HG03342 (cell line): ENCODE results near the gene ZNF211.

ENCODE experiments used
- ATAC-seq: cut with Tn5 transposase; IDR thresholded peaks from one replicate; pipeline ENCODE4 v1.9.1; 2021; ENCODE audit warnings: mild to moderate bottlenecking, moderate library complexity; ENCODE audit not compliant: unreplicated experiment

The ZNF211 gene

DNA sequence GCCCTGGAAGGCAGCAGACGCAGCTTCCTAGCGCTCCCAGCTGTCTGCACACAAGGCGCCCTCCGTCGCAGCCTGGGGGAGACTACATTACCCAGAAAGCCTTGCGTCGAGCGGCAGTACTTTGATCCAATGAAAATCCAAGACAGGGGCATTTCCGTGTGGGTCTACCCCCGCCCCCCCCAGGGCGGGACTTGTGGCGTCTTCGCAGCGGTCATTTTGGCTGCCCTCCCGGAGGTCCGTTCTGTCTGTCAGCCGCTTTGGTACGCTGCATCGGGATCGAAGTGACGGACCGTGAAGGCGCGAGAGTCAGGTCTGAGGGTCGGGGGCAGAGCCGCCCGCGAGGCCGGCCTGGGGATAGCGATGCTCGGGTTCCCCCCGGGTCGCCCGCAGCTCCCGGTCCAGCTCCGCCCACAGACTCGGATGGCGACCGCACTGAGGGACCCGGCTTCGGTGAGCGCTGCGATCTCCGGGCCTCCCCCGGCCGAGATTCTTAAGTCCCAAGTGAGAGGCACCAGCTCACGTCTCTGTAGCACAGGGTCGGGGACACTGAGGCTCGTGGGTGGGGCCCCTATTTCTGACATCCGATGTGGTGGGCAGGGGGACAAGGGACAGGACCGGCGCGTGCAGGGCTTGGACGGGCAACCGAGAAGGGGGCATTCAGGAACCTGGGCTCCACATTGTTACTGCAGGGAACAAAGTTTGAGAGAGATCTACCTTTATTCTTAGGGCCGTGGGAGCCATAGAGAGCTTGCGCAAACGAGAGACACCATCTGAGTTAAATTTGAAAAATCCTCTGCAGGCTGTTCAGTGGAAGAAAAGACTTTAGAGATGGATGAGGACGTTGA is at the start of gene ZNF211:
Gene ZNF211 (plus strand): TSS at position 182 of the 845 bp plus-strand sequence. CDS start 179 bp downstream, at position 361.
- peak; percentile 98 for ATAC-seq

DNA sequence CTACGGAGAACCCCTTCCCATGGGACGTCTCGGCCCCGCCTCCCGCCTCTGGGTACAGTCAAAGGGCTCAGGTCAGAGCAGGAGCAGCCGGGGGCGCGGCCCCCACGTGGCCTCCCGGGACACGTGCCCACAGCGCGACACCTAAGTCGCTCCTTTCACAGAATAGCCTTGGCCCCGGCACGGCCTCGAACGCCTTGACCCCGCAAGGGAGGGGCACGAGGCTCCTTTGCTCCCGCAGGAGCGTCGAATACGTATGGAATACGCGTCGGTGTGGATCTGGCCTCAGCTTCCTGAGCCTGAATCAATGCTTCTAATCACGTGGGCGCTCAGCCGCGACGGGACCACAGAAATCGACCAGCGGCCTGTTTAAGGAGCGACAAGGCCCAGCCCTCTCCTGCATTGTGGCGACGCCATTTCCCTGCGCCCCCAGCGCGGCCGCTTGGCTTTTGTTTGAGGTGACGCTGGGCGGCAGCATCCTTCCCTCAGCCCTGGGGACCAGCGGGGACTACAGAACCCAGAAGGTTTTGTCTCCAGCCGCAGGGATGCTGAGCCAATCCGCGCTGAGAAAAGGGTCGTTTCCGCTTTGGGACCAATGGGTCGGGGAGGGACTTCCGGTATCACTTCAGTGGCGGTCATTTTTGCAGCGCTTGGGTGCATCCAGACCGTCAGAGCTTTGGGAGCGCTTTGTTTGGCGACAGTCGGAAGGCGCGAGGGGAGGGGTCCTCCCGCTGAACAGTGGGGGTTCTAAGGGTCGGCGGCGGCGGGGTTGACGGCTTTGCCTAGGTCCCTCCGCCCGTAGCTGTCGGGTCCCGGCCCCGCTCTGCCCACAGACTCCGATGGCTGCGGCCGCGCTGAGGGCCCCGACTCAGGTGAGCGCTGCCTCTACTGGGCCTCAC is 49.2 kb upstream of the ZNF211 start, which contains the start of gene ZIK1:
Gene ZIK1 (plus strand): TSS at position 625 of the 896 bp plus-strand sequence. CDS start 212 bp downstream, at position 837.
- peak; percentile 86 for ATAC-seq

DNA sequence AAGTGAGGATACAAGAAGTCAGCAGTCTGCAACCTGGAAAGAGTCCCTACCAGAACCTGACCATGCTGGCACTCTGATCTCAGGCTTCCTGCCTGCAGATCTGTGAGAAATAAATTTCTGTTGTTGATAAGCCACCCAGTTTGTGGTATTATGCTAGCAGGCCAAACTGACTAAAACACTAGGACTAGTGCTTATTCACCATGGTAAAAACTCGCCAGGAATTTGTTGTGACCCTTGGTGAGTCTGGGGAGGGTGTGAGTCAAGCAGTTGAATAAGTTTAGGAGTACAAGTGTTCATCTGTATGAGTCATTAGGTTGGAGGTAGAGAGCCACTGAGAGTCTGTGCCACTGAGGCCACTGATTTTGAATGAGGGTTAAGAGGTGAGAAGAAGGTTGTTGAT is 45.4 kb upstream of the ZNF211 start:
- ATAC-seq: no peak

DNA sequence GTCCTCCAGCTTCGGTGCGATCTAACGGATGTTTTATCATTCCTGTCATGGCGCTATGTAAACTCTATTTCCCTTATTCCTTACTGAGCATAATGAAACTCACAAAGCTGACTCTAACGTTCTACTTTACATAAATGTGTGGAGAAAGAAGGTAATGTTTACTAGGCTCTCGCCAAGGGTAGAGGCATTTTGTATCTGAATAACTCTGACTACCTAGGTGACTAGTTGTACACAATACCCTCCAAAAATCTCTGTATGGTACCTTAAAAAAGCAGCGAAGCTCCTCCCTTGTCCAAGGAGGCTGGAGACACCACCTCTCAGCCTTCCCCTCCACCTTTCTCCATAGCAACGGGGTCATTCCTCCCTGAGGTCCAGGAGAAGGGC is 33.6 kb upstream of the ZNF211 start:
- peak; percentile 24 for ATAC-seq

DNA sequence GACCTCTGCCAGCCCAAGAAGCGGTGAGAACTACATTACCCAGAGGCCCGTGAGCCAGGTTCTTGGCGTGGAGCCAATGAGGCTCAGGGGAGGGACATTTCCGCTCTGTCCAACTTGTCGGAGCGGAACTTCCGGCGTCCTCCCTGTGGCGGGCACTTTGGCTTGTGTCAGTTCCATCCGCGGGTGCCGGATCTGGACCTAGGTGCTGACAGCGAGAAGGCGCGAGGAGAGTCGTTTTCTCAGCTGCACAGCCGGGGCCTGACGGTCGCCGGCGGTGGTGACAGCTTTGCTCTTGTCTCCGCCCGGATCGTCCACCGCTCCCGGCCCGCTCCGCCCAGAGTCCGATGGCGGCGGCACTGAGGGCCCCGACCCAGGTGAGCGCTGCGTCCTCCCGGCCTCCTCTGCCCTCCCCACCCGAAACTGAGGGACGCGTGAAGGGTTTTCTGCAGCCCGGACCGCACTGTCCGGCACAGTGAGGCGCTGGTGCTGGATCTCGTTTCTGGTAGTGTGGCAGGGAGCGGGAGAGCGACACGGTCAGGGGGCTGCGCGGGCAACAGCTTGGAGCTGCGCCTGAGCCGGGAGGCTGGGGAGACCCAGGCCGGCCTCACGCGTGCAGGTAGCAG is 33.1 kb upstream of the ZNF211 start, which contains the start of gene ZNF530:
Gene ZNF530 (plus strand): TSS at position 125 of the 623 bp plus-strand sequence. CDS start 4,461 bp downstream, outside the sequence.
- peak; percentile 91 for ATAC-seq

DNA sequence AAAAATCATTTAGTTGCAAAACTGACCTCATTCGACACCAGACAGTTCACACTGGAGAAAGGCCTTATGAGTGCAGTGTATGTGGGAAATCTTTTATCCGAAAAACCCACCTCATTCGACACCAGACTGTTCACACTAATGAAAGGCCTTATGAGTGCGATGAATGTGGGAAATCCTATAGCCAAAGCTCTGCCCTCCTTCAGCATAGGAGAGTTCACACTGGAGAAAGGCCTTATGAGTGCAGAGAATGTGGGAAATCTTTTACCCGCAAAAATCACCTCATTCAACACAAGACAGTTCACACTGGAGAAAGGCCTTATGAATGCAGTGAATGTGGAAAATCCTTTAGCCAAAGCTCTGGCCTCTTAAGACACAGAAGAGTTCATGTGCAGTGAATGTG is 26.0 kb upstream of the ZNF211 start:
- no peak for ATAC-seq

DNA sequence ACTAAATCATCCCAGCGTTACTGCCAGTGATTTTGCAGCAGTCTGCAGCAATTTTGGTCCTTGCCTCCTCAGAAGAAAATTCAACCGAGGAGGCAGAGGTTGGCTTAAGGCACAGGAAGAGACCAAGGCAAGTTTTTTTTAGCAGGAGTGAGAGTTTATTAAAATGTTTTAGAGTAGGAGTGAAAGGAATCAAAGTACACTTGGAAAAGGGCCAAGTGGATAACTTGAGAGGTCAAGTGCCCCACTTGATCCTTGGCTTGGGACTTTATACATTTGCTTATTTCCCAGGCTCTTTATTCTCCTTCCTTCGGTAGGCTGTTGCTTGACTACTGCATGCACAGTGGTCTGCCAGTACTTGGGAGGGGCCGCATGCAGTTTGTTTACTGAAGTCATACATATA is 21.9 kb upstream of the ZNF211 start:
- ATAC-seq: no peak

DNA sequence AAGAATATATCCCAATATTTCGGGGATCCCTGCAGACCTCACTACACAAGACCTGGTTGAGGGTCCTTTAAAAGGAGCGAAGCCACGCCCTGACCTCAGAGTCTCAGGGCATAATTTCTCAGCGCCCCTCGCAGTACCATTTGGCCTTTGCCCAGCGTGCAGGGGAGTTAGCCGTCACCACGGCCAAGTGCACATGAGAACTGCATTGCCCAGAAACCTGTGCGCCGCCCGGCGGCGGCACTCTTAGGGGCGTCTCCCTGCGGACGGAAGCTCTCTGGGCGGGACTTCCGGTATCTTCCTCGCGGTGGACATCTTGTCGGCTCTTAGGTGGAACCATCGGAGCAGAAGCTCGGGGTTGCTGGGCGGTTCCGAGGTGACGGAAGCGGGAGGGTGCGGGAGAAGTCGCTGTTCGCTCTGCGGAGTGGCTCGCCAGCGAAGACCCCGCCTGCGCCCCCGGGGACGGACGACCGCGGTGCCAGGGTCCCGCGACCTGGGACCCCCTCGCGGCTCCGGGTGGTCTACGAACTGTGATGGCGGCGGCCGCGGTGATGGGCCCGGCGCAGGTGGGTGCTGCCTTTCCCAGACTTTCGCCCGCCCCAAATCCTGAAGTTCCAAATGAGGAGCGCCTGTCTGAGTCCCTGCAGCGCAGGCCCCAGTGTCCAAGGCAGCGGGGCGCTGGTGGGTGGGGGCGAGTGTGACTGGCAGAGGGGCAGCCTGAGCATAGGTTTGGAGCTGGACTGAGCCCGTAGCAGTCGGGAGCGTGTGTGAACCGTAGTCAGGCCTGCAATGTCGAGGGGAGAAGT is 18.8 kb upstream of the ZNF211 start, which contains the start of gene ZNF134:
Gene ZNF134 (plus strand): TSS at position 302 of the 803 bp plus-strand sequence. CDS start 5,227 bp downstream, outside the sequence.
- ATAC-seq: peak; percentile 96

DNA sequence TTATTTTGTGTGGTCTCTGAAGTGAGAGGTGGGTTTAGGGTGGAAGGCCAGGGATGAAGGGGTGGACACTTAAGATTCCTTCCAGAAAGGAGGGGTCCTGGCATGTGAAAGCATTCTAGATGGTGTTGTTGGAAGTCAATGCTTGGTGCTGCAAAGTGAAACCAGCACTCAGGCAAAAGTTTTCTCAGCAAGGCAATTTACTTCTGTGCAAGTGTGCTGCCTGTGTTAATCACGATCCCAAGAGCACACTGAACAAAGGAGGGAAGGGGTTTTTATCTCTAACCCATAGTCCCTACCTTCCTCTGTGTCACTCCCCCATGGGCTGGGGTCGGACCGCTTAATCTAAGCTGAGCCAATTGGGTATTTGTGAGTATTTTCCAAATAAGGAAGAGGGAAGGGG is 17.6 kb upstream of the ZNF211 start:
- ATAC-seq: no peak

DNA sequence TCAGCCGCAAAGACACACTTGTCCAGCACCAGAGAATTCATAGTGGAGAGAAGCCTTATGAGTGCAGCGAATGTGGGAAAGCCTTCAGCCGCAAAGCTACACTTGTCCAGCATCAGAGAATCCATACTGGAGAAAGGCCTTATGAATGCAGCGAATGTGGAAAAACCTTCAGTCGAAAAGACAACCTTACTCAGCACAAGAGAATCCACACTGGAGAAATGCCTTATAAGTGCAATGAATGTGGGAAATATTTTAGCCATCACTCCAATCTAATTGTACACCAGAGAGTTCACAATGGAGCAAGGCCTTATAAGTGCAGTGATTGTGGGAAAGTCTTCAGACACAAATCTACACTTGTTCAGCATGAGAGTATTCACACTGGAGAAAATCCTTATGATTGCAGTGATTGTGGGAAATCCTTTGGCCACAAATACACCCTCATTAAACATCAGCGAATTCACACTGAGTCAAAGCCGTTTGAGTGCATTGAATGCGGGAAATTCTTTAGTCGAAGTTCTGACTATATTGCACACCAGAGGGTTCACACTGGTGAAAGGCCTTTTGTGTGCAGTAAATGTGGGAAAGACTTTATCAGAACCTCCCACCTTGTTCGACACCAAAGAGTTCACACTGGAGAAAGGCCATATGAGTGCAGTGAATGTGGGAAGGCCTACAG is 12.2 kb upstream of the ZNF211 start:
- ATAC-seq: no peak

DNA sequence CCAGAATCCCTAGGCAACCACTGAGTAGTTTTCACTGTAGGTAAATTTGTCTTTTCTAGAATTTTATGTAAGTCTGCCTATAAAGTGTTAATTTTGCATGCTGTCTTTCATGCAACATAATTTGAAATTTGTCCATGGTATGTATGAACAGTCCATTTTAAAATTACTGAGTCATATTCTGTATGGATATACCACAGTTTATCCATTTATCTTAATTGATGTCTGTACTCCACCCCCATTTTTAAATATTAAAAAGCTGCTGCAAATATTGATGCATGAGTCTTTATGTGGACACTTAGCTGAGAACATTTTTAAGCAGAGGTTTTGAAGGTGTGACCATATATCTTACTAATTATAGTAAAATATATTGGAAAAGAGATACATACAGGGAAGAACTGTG is 9.9 kb upstream of the ZNF211 start:
- no peak for ATAC-seq

DNA sequence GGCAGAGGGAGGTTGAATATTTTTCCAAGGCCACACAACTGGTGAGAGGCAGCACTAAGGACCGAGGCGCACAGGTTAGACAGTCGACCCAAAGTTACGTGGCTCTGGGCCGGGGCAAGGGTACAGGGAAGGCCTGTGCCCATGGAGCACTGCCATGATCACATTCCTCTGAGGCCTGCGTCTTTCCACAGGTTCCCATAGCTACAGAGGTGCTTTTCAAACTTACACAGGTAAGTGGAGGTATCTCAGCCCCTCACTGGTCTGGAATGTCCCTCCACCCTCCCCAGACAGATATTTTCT is 814 bp downstream of the ZNF211 start:
- ATAC-seq: no peak

DNA sequence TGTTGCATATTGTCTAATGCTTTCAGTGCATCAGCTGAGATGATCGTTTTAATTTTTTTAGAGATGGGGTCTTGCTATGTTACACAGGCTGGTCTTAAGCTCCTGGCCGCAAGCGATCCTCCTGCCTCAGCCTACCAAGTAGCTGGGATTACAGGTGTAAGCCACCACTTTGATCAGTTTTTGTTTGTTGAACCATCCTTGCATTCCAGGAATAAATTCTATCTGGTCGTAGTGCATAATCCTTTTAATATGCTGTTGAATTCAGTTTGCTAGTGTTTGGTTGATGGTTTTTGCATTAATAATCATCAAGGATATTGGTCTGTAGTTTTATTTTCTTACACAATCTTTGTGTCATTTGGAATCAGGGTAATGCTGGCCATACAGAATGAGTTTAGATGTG is 4.4 kb downstream of the ZNF211 start:
- no peak for ATAC-seq

DNA sequence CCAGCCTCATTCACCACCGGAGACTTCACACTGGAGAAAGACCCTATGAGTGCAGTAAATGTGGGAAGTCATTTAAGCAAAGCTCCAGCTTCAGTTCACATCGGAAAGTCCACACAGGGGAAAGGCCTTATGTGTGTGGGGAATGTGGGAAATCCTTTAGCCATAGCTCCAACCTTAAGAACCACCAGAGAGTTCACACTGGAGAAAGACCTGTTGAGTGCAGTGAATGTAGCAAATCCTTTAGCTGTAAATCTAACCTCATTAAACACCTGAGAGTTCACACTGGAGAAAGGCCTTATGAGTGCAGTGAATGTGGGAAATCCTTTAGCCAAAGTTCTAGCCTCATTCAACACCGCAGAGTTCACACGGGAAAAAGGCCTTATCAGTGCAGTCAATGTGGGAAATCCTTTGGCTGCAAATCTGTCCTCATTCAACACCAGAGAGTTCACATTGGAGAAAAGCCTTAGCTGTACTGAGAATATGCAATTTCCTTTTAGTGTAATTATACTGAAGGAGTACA is 8.8 kb downstream of the ZNF211 start:
- ATAC-seq: no peak

DNA sequence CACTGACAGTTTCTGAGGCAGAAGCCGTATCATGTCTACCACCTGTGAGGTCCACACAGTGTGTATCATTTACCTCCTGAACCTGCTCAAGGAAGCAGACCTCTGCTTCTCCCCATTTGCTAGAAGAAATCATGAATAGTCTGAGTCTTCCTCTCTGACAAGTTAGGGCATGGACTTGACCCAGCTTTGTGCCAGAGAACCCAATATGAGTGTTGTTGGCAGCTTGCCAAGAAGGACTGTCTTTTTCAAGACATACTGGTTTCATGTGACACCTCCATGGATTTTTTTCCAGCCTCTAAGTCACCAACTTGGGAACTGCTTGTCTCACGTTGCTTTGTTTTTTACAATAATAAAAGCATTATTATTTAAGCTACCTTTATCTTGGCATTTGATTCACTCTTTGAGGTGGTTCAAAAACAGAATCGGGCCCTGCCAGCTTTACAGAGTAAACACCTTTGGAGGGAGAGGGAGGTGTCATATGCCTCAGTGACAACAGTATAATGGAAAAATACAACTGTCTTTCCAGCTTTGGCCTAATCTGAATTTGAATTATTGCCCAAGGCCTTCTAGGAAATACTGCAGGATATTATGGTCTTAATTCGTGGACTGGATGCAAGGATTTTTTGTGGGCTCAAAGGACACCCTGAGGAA is 9.6 kb downstream of the ZNF211 start:
- no peak for ATAC-seq

DNA sequence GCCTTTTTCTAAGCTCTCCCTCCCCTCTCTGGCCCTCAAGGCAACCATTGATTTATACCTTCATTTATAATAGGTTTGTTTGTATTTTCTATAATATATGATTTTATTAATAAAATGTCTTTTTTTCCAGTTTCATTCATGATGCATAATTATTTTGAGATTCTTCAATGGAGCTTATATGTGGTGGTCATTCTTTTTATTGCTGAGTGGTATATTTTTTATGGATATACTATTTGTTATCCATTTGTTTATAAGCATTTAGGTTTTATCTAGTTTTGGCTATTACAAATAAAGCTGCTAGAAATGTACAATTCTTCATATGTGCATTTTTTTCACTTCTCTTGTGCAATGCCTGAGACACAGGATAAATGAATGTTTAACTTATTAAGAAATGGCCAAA is 10.8 kb downstream of the ZNF211 start:
- no peak for ATAC-seq

DNA sequence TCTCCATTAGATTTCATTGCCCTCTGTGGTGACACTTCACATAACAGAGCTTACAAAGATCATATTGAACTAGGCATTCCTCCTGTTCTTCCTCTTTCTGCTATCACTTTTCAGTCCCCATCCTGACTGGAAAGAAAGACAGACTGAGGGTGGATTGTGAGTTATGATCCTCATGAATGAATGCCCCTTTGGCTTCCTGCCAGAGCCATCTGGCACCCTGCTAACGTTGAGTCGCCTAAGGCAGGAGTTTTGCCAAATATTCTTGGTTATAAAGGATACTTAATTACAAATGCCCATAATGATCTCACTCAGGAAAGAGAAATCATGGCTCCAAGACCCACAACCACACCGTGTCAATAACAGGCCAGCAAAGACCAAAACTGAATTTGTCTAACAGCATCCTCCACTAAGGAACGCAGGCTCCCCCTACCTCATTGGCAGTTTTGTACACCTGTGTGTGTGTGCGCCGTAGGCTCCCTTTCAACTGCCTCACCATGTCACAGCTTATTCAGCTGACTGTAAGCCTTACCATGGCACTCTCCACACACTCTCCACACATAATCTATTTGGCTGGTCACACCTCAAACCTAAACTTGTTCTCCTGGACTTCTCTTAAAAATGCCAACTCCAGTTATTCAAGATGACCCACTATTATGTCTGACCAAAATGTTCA is 15.5 kb downstream of the ZNF211 start:
- no peak for ATAC-seq

DNA sequence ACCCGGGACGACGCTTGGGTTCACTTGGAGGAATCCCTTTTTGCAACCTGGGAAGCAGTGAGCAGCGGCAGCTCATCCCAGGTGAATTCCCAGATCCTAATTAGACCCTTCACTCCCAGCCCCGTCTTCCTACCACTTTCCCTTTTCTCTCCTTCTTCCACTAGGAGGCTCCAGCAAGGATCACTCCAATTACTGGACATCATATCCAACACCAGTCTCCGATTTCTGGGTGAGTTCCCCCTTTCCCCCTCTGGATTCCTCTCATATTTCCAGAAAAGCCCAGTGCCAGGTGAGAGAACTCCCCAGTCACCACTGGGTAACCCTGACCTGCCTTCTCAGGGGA is 18.7 kb downstream of the ZNF211 start:
- ATAC-seq: no peak

DNA sequence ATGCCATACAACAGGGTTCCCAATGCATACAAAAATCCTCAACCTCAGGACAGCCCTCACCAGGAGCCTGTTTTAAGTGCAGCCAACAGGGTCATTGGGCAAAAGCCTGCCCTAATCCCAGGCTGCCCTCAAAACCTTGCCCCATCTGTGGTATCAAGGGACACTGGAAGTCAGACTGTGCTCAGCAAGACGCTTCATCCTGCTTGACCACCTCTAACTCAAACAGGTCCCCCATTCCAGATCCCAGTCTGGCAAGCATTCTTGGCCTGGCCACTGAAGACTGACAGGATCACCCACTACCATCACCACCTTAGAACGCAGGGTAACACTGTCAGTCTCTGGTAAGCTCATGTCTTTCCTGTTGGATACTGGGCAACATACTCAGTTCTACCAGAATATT is 20.7 kb downstream of the ZNF211 start:
- no peak for ATAC-seq
